SK-N-SH (cell line): ENCODE measurements around the gene PXMP2. TPM values are rescaled to one million over a fixed set of nuclear protein-coding genes. Genes with fewer than 3 reads are reported as not detected.

ENCODE experiments used
- CTCF ChIA-PET: fragments of 300-600, 350-600 bp; formaldehyde crosslinking; extraction: SDS; loops from one replicate; lab custom pipeline; 2021; lab: Yijun Ruan, JAX
- POLR2A ChIA-PET: fragments of 350-600 bp; sonication (Branson Sonifier 250); formaldehyde crosslinking; extraction: SDS; loops from one replicate; lab custom pipeline; 2020; ENCODE audit warnings: antibody characterized with exemption, inconsistent platforms; lab: Yijun Ruan, JAX
- DNase-seq: peaks from one replicate; pipeline ENCODE4 v3.0.0; 2012
- H2AFZ ChIP-seq: fragments of 200-600 bp; sonication (generic); 2 replicates; pipeline ENCODE4 v1.8.1; 2016; ENCODE audit warnings: antibody characterized with exemption, mild to moderate bottlenecking, low read depth
- H3F3A ChIP-seq: fragments of 200-600 bp; sonication (generic); replicated peaks from 2 replicates; pipeline ENCODE3; 2016; ENCODE audit warnings: antibody characterized with exemption, mild to moderate bottlenecking; ENCODE audit not compliant: insufficient read depth
- H3K27ac ChIP-seq, 2 experiments: fragments of 200-500 bp in 1 of 2; fragments of 200-600 bp in 1 of 2; sonication (Bioruptor generic) in 1 of 2; sonication (generic), shearing (Covaris generic) in 1 of 2; 2 replicates each; pipeline versions ENCODE4 v1.5.1 to v1.6.1; 2014 to 2016; ENCODE audit warnings: low read depth in 2 of 2, inconsistent platforms in 1 of 2, low read length in 1 of 2, mild to moderate bottlenecking in 1 of 2, mixed read lengths in 1 of 2
- H3K27me3 ChIP-seq: fragments of 200-600 bp; sonication (generic), shearing (Covaris generic); 2 replicates; pipeline ENCODE4 v1.6.1; 2016; ENCODE audit warnings: mixed run types; ENCODE audit not compliant: insufficient read depth
- H3K36me3 ChIP-seq, 2 experiments: fragments of 200-500 bp in 1 of 2; fragments of 200-600 bp in 1 of 2; sonication (Bioruptor generic) in 1 of 2; sonication (generic) in 1 of 2; replicated peaks in 1 of 2; 2 replicates each; pipeline versions ENCODE3 to v1.5.1; 2014 to 2016; ENCODE audit warnings: low read length in 1 of 2, mild to moderate bottlenecking in 1 of 2; ENCODE audit not compliant: insufficient read depth in 2 of 2, control insufficient read depth in 1 of 2
- H3K4me1 ChIP-seq, 2 experiments: fragments of 200-500 bp in 1 of 2; fragments of 200-600 bp in 1 of 2; sonication (Bioruptor generic) in 1 of 2; sonication (generic), shearing (Covaris generic) in 1 of 2; 2 replicates each; pipeline versions ENCODE4 v1.5.1 to v1.6.1; 2014 to 2016; ENCODE audit warnings: low read depth in 1 of 2, low read length in 1 of 2, mixed run types in 1 of 2; ENCODE audit not compliant: insufficient read depth in 2 of 2, control insufficient read depth in 1 of 2
- H3K4me2 ChIP-seq: fragments of 200-600 bp; sonication (generic), shearing (Covaris generic); 2 replicates; pipeline ENCODE4 v1.6.1; 2017; ENCODE audit warnings: mixed run types
- H3K4me3 ChIP-seq, 2 experiments: fragments of 200-500 bp in 1 of 2; fragments of 200-600 bp in 1 of 2; sonication (Bioruptor generic) in 1 of 2; sonication (generic), shearing (Covaris generic) in 1 of 2; 2 replicates each; pipeline versions ENCODE4 v1.5.1 to v1.8.1; 2014 to 2016; ENCODE audit warnings: low read depth in 2 of 2, inconsistent platforms in 1 of 2, low read length in 1 of 2, mild to moderate bottlenecking in 1 of 2, mixed read lengths in 1 of 2, moderate library complexity in 1 of 2
- H3K79me2 ChIP-seq: fragments of 200-600 bp; sonication (generic); 2 replicates; pipeline ENCODE4 v1.8.1; 2017; ENCODE audit warnings: mild to moderate bottlenecking; ENCODE audit not compliant: insufficient read depth
- H3K9ac ChIP-seq: fragments of 200-600 bp; sonication (generic); 2 replicates; pipeline ENCODE4 v1.6.1; 2017; ENCODE audit warnings: mixed run types
- H3K9me2 ChIP-seq: fragments of 200-600 bp; sonication (generic); 2 replicates; pipeline ENCODE4 v1.6.1; 2017; ENCODE audit warnings: mixed run types
- H3K9me3 ChIP-seq: fragments of 200-600 bp; sonication (generic); 2 replicates; pipeline ENCODE4 v1.6.1; 2017; ENCODE audit warnings: mixed run types, mild to moderate bottlenecking, moderate library complexity
- H4K20me1 ChIP-seq: fragments of 200-600 bp; sonication (generic); 2 replicates; pipeline ENCODE4 v1.6.1; 2017; ENCODE audit warnings: mild to moderate bottlenecking, mixed run types; ENCODE audit not compliant: insufficient read depth
- CHD2 ChIP-seq: fragments of 150-350 bp; IDR thresholded peaks from 2 replicates; pipeline ENCODE4 v1.6.1; 2018; ENCODE audit warnings: low read length; ENCODE audit not compliant: partially characterized antibody
- ELF1 ChIP-seq: IDR thresholded peaks from 2 replicates; pipeline ENCODE4 v1.4.0; 2012
- EP300 ChIP-seq, 2 experiments: IDR thresholded peaks; 2 replicates each; pipeline versions ENCODE4 v1.4.0 to v1.6.1; 2012; ENCODE audit warnings: borderline replicate concordance in 1 of 2, low read depth in 1 of 2, low read length in 1 of 2
- EZH2phosphoT487 ChIP-seq: fragments of 200-600 bp; sonication (generic); IDR thresholded peaks from 2 replicates; pipeline ENCODE4 v1.6.1; 2017; ENCODE audit warnings: low read depth, mixed run types, mild to moderate bottlenecking, antibody characterized with exemption, moderate library complexity, borderline replicate concordance
- FOSL2 ChIP-seq: IDR thresholded peaks from 2 replicates; pipeline ENCODE4 v1.4.0; 2012; ENCODE audit warnings: low read depth, mild to moderate bottlenecking, moderate library complexity, borderline replicate concordance
- FOXJ3 ChIP-seq: sonication (generic); formaldehyde crosslinking; IDR thresholded peaks from 2 replicates; pipeline ENCODE4 v1.5.1; 2020; ENCODE audit warnings: mild to moderate bottlenecking, missing genetic modification reagents
- JUND ChIP-seq: IDR thresholded peaks from 2 replicates; pipeline ENCODE4 v1.4.0; 2012
- MEF2A ChIP-seq: IDR thresholded peaks from 2 replicates; pipeline ENCODE4 v1.4.0; 2012; ENCODE audit warnings: low read depth, borderline replicate concordance
- RAD21 ChIP-seq: IDR thresholded peaks from 2 replicates; pipeline ENCODE4 v1.6.1; 2012; ENCODE audit warnings: mild to moderate bottlenecking, low read length
- RCOR1 ChIP-seq: fragments of 150-350 bp; IDR thresholded peaks from 2 replicates; pipeline ENCODE4 v1.6.1; 2017; ENCODE audit warnings: antibody characterized with exemption, low read length
- RXRA ChIP-seq: IDR thresholded peaks from 2 replicates; pipeline ENCODE4 v1.4.0; 2012; ENCODE audit warnings: low read depth, mild to moderate bottlenecking, borderline replicate concordance
- SMC3 ChIP-seq: IDR thresholded peaks from 2 replicates; pipeline ENCODE4 v1.6.1; 2012; ENCODE audit warnings: low read depth, low read length, improper control_type of control experiment
- TAF1 ChIP-seq: IDR thresholded peaks from 2 replicates; pipeline ENCODE4 v1.6.1; 2012; ENCODE audit warnings: low read depth, mild to moderate bottlenecking, low read length, moderate library complexity, borderline replicate concordance
- TCF12 ChIP-seq: IDR thresholded peaks from 2 replicates; pipeline ENCODE4 v1.4.0; 2012
- TEAD4 ChIP-seq: IDR thresholded peaks from 2 replicates; pipeline ENCODE4 v1.4.0; 2012; ENCODE audit warnings: mild to moderate bottlenecking, borderline replicate concordance; ENCODE audit not compliant: insufficient read depth
- YY1 ChIP-seq: IDR thresholded peaks from 2 replicates; pipeline ENCODE4 v1.4.0; 2012; ENCODE audit warnings: low read depth, mild to moderate bottlenecking
- WGBS: methylation state at CpG from one replicate; pipeline ENCODE4 v1.1.6; 2017; ENCODE audit warnings: low lambda C conversion rate; 5-methylcytosine and 5-hydroxymethylcytosine counted together
- polyA plus RNA-seq, 3 experiments: library from polyadenylated mRNA; depleted of rRNA; stranded (reverse); fragments of >200 nt; gene quantifications; 2 replicates each; pipeline ENCODE4 v1.2.3, GENCODE V29; 2012
- TF ChIP-seq, protein P1 (sequence below): IDR thresholded peaks from 2 replicates; pipeline ENCODE4 v1.6.1; 2012; ENCODE audit warnings: mild to moderate bottlenecking, low read depth, low read length, moderate library complexity
- TF ChIP-seq, protein P2 (sequence below): fragments of 200-600 bp; sonication (generic); IDR thresholded peaks from 2 replicates; pipeline ENCODE4 v1.6.1; 2017; ENCODE audit warnings: antibody characterized with exemption, mild to moderate bottlenecking, moderate library complexity
- TF ChIP-seq, protein P3 (sequence below): fragments of 150-350 bp; IDR thresholded peaks from 2 replicates; pipeline ENCODE4 v1.6.1; 2016; ENCODE audit warnings: mild to moderate bottlenecking, low read depth, low read length

Gene PXMP2
- polyA plus RNA-seq, 1 of the 3 experiments (the other 2 are of a cell fraction): 35.8 TPM

DNA sequence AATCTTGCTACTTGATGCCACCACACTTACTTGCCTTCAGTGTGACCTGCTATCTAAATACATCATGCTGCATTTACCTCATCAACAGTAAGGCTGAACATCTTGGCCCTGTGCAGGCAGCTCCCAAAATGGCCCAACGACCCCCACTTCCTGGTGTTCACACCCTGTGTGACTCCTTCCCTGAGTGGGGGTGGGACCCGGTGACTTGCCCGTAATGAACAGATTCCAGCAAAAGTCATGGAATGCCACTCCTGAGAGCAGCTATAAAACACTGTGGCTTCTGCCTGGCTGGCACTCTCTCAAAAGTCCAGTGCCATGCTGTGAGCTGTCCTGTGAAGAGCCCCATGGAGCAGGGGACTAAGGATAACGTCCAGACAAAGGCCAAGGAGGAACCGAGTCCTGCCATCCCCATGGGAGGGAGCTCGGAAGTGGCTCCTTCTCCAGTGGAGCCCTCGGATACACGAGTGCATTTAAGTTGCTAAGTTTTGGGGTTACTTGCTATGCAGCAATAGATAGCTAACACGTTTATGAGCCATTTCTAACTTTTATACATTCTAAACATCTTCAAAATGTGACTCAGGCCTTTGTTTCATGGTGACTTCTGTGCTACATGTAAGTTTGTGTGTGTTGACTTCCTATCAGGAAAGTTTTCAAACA is 35.8 kb upstream of the PXMP2 start:
- Histone ChIP-seq H3K4me3 (no peak overlapping the region), H3K9ac (no peak overlapping the region), H4K20me1 (no peaks in the 10 kb centered on the region), H3K27me3 (no peaks in the 10 kb centered on the region), H3K27ac (no peak overlapping the region), H3K79me2 (no peaks in the 10 kb centered on the region), H3K4me2 (no peak overlapping the region), H3K9me2 (no peaks in the 10 kb centered on the region), H2AFZ (no peak overlapping the region), H3F3A (no peaks in the 10 kb centered on the region), H3K4me1 (no peaks in the 10 kb centered on the region), H3K36me3 (peaks cover 17 to 18% of the 10 kb centered on the region in 2 experiments), H3K9me3 (no peaks in the 10 kb centered on the region)
- WGBS: 100% methylated on average over 3 of the region's 9 CpGs
- DNase-seq: no peak
- CTCF ChIA-PET: interaction anchor here (2.1 kb wide), 1 partner anchor 13 kb away, joined by 14 read pairs; no protein-coding TSS in a partner anchor
- POLR2A ChIA-PET: no interaction called here
- TF ChIP-seq RXRA (no peak), TAF1 (no peak), RAD21 (no peak), EZH2phosphoT487 (no peak), SMC3 (no peak), FOSL2 (no peak), ELF1 (no peak), YY1 (no peak)
- TF ChIP-seq, protein P1, sequence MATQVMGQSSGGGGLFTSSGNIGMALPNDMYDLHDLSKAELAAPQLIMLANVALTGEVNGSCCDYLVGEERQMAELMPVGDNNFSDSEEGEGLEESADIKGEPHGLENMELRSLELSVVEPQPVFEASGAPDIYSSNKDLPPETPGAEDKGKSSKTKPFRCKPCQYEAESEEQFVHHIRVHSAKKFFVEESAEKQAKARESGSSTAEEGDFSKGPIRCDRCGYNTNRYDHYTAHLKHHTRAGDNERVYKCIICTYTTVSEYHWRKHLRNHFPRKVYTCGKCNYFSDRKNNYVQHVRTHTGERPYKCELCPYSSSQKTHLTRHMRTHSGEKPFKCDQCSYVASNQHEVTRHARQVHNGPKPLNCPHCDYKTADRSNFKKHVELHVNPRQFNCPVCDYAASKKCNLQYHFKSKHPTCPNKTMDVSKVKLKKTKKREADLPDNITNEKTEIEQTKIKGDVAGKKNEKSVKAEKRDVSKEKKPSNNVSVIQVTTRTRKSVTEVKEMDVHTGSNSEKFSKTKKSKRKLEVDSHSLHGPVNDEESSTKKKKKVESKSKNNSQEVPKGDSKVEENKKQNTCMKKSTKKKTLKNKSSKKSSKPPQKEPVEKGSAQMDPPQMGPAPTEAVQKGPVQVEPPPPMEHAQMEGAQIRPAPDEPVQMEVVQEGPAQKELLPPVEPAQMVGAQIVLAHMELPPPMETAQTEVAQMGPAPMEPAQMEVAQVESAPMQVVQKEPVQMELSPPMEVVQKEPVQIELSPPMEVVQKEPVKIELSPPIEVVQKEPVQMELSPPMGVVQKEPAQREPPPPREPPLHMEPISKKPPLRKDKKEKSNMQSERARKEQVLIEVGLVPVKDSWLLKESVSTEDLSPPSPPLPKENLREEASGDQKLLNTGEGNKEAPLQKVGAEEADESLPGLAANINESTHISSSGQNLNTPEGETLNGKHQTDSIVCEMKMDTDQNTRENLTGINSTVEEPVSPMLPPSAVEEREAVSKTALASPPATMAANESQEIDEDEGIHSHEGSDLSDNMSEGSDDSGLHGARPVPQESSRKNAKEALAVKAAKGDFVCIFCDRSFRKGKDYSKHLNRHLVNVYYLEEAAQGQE: no peak

DNA sequence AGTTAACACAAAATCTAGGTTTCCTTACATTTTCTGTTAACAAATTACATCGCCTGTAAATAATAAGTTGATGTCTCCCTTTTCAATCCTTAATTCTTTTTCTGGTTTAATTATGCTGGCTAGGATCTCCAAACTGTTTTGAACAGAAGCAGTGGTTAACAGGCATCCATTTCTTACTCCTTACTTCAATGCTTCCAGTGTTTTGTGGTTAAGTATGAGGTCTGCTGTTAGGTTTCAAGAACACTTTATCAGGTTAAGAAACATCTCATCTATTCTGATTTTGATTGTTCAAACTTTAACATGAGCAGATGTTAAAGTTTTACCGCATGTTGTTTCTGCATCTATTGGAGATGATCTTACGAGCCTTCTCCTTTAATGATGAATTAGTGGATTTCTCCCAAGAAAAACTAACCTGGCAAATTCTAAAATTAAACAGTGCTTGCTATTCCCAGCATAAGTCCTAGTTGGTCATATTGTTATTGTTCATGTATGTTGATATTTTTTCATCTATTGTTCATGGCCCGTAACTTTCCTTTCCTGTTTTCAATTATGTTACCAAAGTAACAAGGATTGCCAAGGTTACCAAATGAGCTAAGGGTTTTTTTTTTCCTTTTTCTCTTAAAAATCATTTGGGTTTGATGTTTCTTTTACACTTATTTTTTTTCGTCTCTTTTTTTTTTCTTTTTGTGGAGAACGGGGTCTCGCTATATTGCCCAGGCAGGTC is 33.7 kb upstream of the PXMP2 start:
- DNase-seq: no peak
- no peak overlapping the region for H3K4me3 ChIP-seq
- H3K9me2 ChIP-seq: no peaks in the 10 kb centered on the region
- POLR2A ChIA-PET: no interaction called here
- no peak overlapping the region for H2AFZ ChIP-seq
- no peaks in the 10 kb centered on the region for H3K79me2 ChIP-seq
- peaks cover 26 to 32% of the 10 kb centered on the region in 2 experiments for H3K36me3 ChIP-seq
- no peaks in the 10 kb centered on the region for H3K4me1 ChIP-seq
- no peaks in the 10 kb centered on the region for H3K27me3 ChIP-seq
- 90% methylated on average over 7 of the region's 7 CpGs for WGBS
- H3F3A ChIP-seq: no peaks in the 10 kb centered on the region
- no peaks in the 10 kb centered on the region for H4K20me1 ChIP-seq
- no peak overlapping the region for H3K27ac ChIP-seq
- no peak overlapping the region for H3K9ac ChIP-seq
- H3K9me3 ChIP-seq: no peaks in the 10 kb centered on the region
- TF ChIP-seq RXRA (no peak), MEF2A (no peak), CHD2 (no peak), EZH2phosphoT487 (no peak), FOXJ3 (no peak), ELF1 (no peak), TCF12 (no peak), YY1 (no peak), RCOR1 (no peak), TEAD4 (no peak), EP300 (IDR thresholded peaks at IDR 0.05; ENCODE audit: borderline replicate concordance in 1 of 2, low read depth in 1 of 2, low read length in 1 of 2) (no peak), JUND (no peak)
- TF ChIP-seq, protein P2, sequence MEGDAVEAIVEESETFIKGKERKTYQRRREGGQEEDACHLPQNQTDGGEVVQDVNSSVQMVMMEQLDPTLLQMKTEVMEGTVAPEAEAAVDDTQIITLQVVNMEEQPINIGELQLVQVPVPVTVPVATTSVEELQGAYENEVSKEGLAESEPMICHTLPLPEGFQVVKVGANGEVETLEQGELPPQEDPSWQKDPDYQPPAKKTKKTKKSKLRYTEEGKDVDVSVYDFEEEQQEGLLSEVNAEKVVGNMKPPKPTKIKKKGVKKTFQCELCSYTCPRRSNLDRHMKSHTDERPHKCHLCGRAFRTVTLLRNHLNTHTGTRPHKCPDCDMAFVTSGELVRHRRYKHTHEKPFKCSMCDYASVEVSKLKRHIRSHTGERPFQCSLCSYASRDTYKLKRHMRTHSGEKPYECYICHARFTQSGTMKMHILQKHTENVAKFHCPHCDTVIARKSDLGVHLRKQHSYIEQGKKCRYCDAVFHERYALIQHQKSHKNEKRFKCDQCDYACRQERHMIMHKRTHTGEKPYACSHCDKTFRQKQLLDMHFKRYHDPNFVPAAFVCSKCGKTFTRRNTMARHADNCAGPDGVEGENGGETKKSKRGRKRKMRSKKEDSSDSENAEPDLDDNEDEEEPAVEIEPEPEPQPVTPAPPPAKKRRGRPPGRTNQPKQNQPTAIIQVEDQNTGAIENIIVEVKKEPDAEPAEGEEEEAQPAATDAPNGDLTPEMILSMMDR: no peak
- TF ChIP-seq, protein P3, sequence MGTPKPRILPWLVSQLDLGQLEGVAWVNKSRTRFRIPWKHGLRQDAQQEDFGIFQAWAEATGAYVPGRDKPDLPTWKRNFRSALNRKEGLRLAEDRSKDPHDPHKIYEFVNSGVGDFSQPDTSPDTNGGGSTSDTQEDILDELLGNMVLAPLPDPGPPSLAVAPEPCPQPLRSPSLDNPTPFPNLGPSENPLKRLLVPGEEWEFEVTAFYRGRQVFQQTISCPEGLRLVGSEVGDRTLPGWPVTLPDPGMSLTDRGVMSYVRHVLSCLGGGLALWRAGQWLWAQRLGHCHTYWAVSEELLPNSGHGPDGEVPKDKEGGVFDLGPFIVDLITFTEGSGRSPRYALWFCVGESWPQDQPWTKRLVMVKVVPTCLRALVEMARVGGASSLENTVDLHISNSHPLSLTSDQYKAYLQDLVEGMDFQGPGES: no peak
- H3K4me2 ChIP-seq: no peak overlapping the region
- CTCF ChIA-PET: interaction anchor here (1.2 to 1.6 kb wide), 2 partner anchors 15 to 24 kb away, joined by 3 to 6 read pairs; no protein-coding TSS in a partner anchor
